Kidney (tissue), 14 donors: Measurements from ENCODE around the gene SLC39A10. TPM values are rescaled to one million over a fixed set of nuclear protein-coding genes. Genes with fewer than 3 reads are reported as not detected.

Experiments
- DNase-seq, 5 donors: peaks; one replicate each; pipeline ENCODE4 v3.0.0-alpha.2; 2013 to 2020
- FAIRE-seq: peaks from 2 replicates; lab custom pipeline; 2012; peaks lifted over from hg19 to GRCh38; lab: Jason Lieb, UNC
- H3K27ac ChIP-seq, 2 donors: one replicate each; pipeline ENCODE4 v1.7.0; 2013; ENCODE audit warnings: low read depth in 2 of 2, low read length in 2 of 2, inconsistent platforms in 1 of 2
- H3K27me3 ChIP-seq: one replicate; pipeline ENCODE4 v1.7.1; 2013; ENCODE audit warnings: low read length, inconsistent platforms; ENCODE audit not compliant: control insufficient read depth, insufficient read depth
- H3K36me3 ChIP-seq, 3 donors: one replicate each; pipeline versions ENCODE4 v1.7.0 to v1.7.1; 2013; ENCODE audit warnings: low read length in 3 of 3, control low read depth in 1 of 3, inconsistent platforms in 1 of 3; ENCODE audit not compliant: insufficient read depth in 3 of 3, control insufficient read depth in 2 of 3
- H3K4me1 ChIP-seq, 3 donors: one replicate each; pipeline versions ENCODE4 v1.7.0 to v1.7.1; 2013; ENCODE audit warnings: low read length in 3 of 3, inconsistent platforms in 1 of 3, low read depth in 1 of 3; ENCODE audit not compliant: control insufficient read depth in 2 of 3, insufficient read depth in 2 of 3
- H3K4me3 ChIP-seq, 3 donors: one replicate each; pipeline versions ENCODE4 v1.7.0 to v1.8.1; 2013; ENCODE audit warnings: low read length in 3 of 3, control low read depth in 1 of 3, inconsistent platforms in 1 of 3
- H3K9ac ChIP-seq, 3 donors: one replicate each; pipeline versions ENCODE4 v1.7.0 to v1.7.1; 2013; ENCODE audit warnings: low read length in 3 of 3, control low read depth in 1 of 3, inconsistent platforms in 1 of 3
- H3K9me3 ChIP-seq, 3 donors: one replicate each; pipeline versions ENCODE4 v1.7.0 to v1.7.1; 2013; ENCODE audit warnings: low read length in 3 of 3, control low read depth in 1 of 3, inconsistent platforms in 1 of 3; ENCODE audit not compliant: control insufficient read depth in 2 of 3, insufficient read depth in 1 of 3
- intact Hi-C: fragments of 100-400 bp; cut with DNase I; formaldehyde crosslinking; loops from one replicate; pipeline ENCODE4 v1.11.1; 2022
- polyA plus RNA-seq: library from polyadenylated mRNA; stranded (reverse); fragments of 350-450 nt; fragmentation: Illumina TruSeq; extraction: RNeasy Lipid Tissue Mini Kit (QIAGEN cat#74804); gene quantifications from one replicate; pipeline ENCODE4 v1.2.3, GENCODE V29; 2014; ENCODE audit warnings: low read depth, low replicate concordance; ENCODE audit not compliant: insufficient read depth
- total RNA-seq: library from RNA; stranded (reverse); fragmentation: NEBNext Ultra II Directional; extraction: Animal tissue kit (Norgen Biotek cat#: 25700); gene quantifications from one replicate; pipeline ENCODE4 v1.2.1, GENCODE V29; 2021
- TF ChIP-seq, protein P1 (sequence below): IDR thresholded peaks from 3 replicates; pipeline ENCODE4 v1.5.1; 2012; ENCODE audit warnings: mild to moderate bottlenecking, moderate library complexity, borderline replicate concordance; ENCODE audit not compliant: insufficient read depth; ENCODE audit errors: extremely low read depth
- donor health status: control.
- donor health status: control.
- donor health status: control.
- donor health status: control.
- donor health status: control.
- donor health status: DM: yes; HTN: yes; CAD: no.
- donor health status: Normal renal cell carcinoma (clear cell type).

Gene SLC39A10
- total and polyA plus RNA-seq, 2 donors from 2014 or later = 5.4 to 36.7 TPM

DNA sequence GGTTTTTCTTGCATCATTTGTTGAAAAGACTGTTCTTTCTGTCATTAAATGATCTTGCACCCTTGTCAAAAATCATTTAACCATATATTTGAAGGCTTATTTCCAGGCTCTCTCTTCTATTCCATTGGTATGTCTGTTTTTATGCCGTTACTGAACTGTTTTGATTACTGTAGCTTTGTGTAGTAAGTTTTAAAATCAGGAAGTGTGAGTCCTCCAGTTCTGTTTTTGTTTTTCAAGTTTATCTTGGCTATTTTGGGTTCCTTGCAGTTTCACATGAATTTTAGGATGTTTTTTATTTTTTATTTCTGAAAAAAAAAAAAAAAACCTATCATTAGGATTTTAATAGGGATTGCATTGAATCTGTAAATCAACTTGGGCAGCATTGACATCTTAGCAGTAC is 39.0 kb downstream of the SLC39A10 start:
- no peaks in the 10 kb centered on the region for H3K4me1 ChIP-seq
- FAIRE-seq (no peak), DNase-seq (no peak)
- H3K27me3 ChIP-seq = no peaks in the 10 kb centered on the region
- TF ChIP-seq, protein P1, sequence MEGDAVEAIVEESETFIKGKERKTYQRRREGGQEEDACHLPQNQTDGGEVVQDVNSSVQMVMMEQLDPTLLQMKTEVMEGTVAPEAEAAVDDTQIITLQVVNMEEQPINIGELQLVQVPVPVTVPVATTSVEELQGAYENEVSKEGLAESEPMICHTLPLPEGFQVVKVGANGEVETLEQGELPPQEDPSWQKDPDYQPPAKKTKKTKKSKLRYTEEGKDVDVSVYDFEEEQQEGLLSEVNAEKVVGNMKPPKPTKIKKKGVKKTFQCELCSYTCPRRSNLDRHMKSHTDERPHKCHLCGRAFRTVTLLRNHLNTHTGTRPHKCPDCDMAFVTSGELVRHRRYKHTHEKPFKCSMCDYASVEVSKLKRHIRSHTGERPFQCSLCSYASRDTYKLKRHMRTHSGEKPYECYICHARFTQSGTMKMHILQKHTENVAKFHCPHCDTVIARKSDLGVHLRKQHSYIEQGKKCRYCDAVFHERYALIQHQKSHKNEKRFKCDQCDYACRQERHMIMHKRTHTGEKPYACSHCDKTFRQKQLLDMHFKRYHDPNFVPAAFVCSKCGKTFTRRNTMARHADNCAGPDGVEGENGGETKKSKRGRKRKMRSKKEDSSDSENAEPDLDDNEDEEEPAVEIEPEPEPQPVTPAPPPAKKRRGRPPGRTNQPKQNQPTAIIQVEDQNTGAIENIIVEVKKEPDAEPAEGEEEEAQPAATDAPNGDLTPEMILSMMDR = no peak
- intact Hi-C loops = no loop called here
- H3K9ac ChIP-seq = no peak overlapping the region
- H3K4me3 ChIP-seq = no peak overlapping the region
- H3K9me3 ChIP-seq = peaks cover 0 to 12% (median 3%) of the 10 kb centered on the region in 3 donors
- no peaks in the 10 kb centered on the region for H3K36me3 ChIP-seq
- H3K27ac ChIP-seq = no peak overlapping the region

DNA sequence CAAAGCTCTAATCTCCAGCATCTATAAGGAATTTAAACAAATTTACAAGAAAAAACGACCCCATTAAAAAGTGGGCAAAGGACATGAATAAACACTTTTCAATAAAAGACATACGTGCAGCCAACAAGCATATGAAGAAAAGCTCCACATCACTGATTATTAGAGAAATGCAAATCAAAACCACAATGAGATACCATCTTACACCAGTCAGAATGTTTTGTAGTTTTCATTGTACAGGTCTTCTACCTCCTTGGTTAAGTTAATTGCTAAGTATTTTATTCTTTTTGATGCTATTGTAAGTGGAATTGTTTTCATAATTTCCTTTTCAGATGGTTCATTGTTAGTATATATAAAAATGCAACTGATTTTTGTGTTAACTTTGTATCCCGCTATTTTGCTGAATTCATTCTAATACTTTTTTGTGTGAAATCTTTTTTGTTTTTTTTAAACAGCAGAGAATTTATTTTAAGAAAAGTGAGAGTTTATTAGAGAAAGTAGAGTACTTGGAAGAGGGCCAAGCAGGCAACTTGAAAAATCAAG is 40.7 kb downstream of the SLC39A10 start:
- no peak for DNase-seq
- Histone ChIP-seq H3K9ac (no peak overlapping the region), H3K27ac (no peak overlapping the region), H3K27me3 (no peaks in the 10 kb centered on the region), H3K4me1 (no peaks in the 10 kb centered on the region), H3K9me3 (peaks cover 0 to 12% (median 3%) of the 10 kb centered on the region in 3 donors), H3K36me3 (no peaks in the 10 kb centered on the region), H3K4me3 (no peak overlapping the region)
- TF ChIP-seq, protein P1 = no peak
- intact Hi-C loops = no loop called here
- no peak for FAIRE-seq

DNA sequence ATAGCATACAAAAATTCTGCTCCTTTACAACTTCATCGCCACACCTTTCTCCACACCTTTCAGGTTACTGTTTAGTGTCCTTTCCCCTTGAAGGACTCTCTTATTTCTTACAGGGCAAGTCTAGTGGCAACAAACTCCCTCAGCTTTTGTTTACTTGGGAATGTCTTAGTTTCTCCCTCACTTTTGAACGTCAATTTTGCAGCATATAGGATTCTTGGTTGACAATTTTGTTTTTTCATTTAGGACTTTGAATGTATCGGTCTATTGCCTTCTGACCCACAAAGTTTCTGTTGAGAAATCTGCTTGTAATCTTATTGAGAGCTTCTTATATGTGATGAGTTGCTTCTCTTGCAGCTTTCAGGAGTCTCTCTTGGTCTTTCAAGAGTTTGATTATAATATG is 43.5 kb downstream of the SLC39A10 start:
- no peaks in the 10 kb centered on the region for H3K4me1 ChIP-seq
- no peak for DNase-seq
- H3K9ac ChIP-seq = no peak overlapping the region

More for the DNA sequence above, 43.5 kb downstream of the SLC39A10 start:
- no peak overlapping the region for H3K27ac ChIP-seq
- TF ChIP-seq, protein P1 = no peak
- H3K9me3 ChIP-seq = peaks cover 0 to 12% (median 3%) of the 10 kb centered on the region in 3 donors
- H3K36me3 ChIP-seq = no peaks in the 10 kb centered on the region
- no peaks in the 10 kb centered on the region for H3K27me3 ChIP-seq
- H3K4me3 ChIP-seq = no peak overlapping the region
- intact Hi-C loops = no loop called here
- FAIRE-seq = no peak
